HepG2 (cell line): ENCODE measurements around the gene CABLES2. TPM values are rescaled to one million over a fixed set of nuclear protein-coding genes. Genes with fewer than 3 reads are reported as not detected.
A peak's percentile ranks its signal among the peaks of the same experiment; 100 is the strongest.

Experiments used
- ARHGAP35 ChIP-seq: sonication (generic); formaldehyde crosslinking; IDR thresholded peaks from 2 replicates; pipeline ENCODE4 v1.9.0; 2022; ENCODE audit warnings: mild to moderate bottlenecking, inconsistent platforms, moderate library complexity, missing genetic modification reagents, borderline replicate concordance
- FLYWCH1 ChIP-seq: sonication (generic); formaldehyde crosslinking; IDR thresholded peaks from 2 replicates; pipeline ENCODE4 v1.8.1; 2023; ENCODE audit warnings: mild to moderate bottlenecking, missing genetic modification reagents
- HNF4A ChIP-seq: sonication (generic); formaldehyde crosslinking; IDR thresholded peaks from 2 replicates; pipeline ENCODE4 v1.4.0; 2020; ENCODE audit warnings: missing genetic modification reagents
- HOXD1 ChIP-seq: sonication (generic); formaldehyde crosslinking; IDR thresholded peaks from 2 replicates; pipeline ENCODE4 v1.5.0; 2020; ENCODE audit warnings: missing genetic modification reagents
- NFIB ChIP-seq: sonication (generic); formaldehyde crosslinking; IDR thresholded peaks from 2 replicates; pipeline ENCODE4 v1.9.0; 2021; ENCODE audit warnings: missing genetic modification reagents, mild to moderate bottlenecking, borderline replicate concordance
- NONO ChIP-seq, 2 experiments: fragments of 450-650 bp in 1 of 2; sonication (generic) in 1 of 2; formaldehyde crosslinking in 1 of 2; IDR thresholded peaks in 1 of 2; conservative IDR thresholded peaks in 1 of 2; 2 replicates each; pipeline versions ENCODE4 v1.6.1 to v1.8.0; 2017 to 2022; ENCODE audit warnings: mild to moderate bottlenecking in 1 of 2, missing genetic modification reagents in 1 of 2, moderate library complexity in 1 of 2
- POGZ ChIP-seq: sonication (generic); formaldehyde crosslinking; IDR thresholded peaks from 2 replicates; pipeline ENCODE4 v1.4.0; 2020; ENCODE audit warnings: mild to moderate bottlenecking, missing genetic modification reagents
- RARA ChIP-seq: IDR thresholded peaks from 2 replicates; pipeline ENCODE4 v1.6.1; 2016; ENCODE audit warnings: missing genetic modification reagents, missing compliant biosample characterization
- TOPORS ChIP-seq: sonication (generic); formaldehyde crosslinking; IDR thresholded peaks from 2 replicates; pipeline ENCODE4 v1.8.0; 2023; ENCODE audit warnings: mild to moderate bottlenecking, missing genetic modification reagents
- ZBTB7A ChIP-seq: sonication (generic); formaldehyde crosslinking; IDR thresholded peaks from 2 replicates; pipeline ENCODE4 v1.8.0; 2022; ENCODE audit warnings: mild to moderate bottlenecking, missing genetic modification reagents
- ZNF136 ChIP-seq: sonication (generic); formaldehyde crosslinking; IDR thresholded peaks from 2 replicates; pipeline ENCODE4 v1.8.1; 2022; ENCODE audit warnings: low read depth, mild to moderate bottlenecking, moderate library complexity, missing genetic modification reagents
- ZNF263 ChIP-seq: sonication (generic); formaldehyde crosslinking; IDR thresholded peaks from 2 replicates; pipeline ENCODE4 v1.4.0; 2020; ENCODE audit warnings: missing genetic modification reagents
- ZNF296 ChIP-seq: sonication (generic); formaldehyde crosslinking; conservative IDR thresholded peaks from 2 replicates; pipeline ENCODE4 v1.5.0; 2020; ENCODE audit warnings: mild to moderate bottlenecking, missing genetic modification reagents
- ZNF44 ChIP-seq: sonication (generic); formaldehyde crosslinking; IDR thresholded peaks from 2 replicates; pipeline ENCODE4 v1.5.1; 2020; ENCODE audit warnings: mild to moderate bottlenecking, missing genetic modification reagents
- ZNF530 ChIP-seq: sonication (generic); formaldehyde crosslinking; IDR thresholded peaks from 2 replicates; pipeline ENCODE4 v1.5.0; 2020; ENCODE audit warnings: low read depth, mild to moderate bottlenecking, missing genetic modification reagents
- ZNF713 ChIP-seq: sonication (generic); formaldehyde crosslinking; IDR thresholded peaks from 2 replicates; pipeline ENCODE4 v1.4.0; 2020; ENCODE audit warnings: mild to moderate bottlenecking, missing genetic modification reagents
- polyA plus RNA-seq, 8 experiments: library from polyadenylated mRNA; depleted of rRNA in 3 of 8; stranded (reverse) in 7 of 8; unstranded in 1 of 8; fragments of >200 nt; fragmentation: Illumina TruSeq in 4 of 8; extraction: Trizol in 4 of 8; gene quantifications; 2 replicates each; pipeline versions ENCODE4 v1.2.1 to v1.2.3, GENCODE V29; 2011 to 2016; ENCODE audit warnings: low read depth in 4 of 8, missing spikeins in 1 of 8, mixed read lengths in 1 of 8; ENCODE audit not compliant: insufficient read depth in 1 of 8
- total RNA-seq, 5 experiments: library from RNA; depleted of rRNA; stranded (reverse); fragments of >200 nt; fragmentation: Illumina TruSeq; extraction: Trizol; gene quantifications; 2 replicates each; pipeline ENCODE4 v1.2.3, GENCODE V29; 2016; ENCODE audit warnings: low read depth in 1 of 5
- TF ChIP-seq, protein P1 (sequence below): sonication (generic); formaldehyde crosslinking; IDR thresholded peaks from 2 replicates; pipeline ENCODE4 v1.8.1; 2023; ENCODE audit warnings: missing genetic modification reagents, mild to moderate bottlenecking, borderline replicate concordance
- TF ChIP-seq, protein P2 (sequence below): sonication (generic); formaldehyde crosslinking; IDR thresholded peaks from 2 replicates; pipeline ENCODE4 v1.4.0; 2020; ENCODE audit warnings: missing genetic modification reagents
- TF ChIP-seq, protein P3 (sequence below): sonication (generic); formaldehyde crosslinking; IDR thresholded peaks from 2 replicates; pipeline ENCODE4 v1.5.1; 2020; ENCODE audit warnings: mild to moderate bottlenecking, missing genetic modification reagents, borderline replicate concordance

CABLES2 gene
- total and polyA plus RNA-seq, 2 of the 13 experiments (the other 11 are each of a cell fraction or from before 2014, with no cell fraction given) = 5.2 to 9.7 TPM

DNA sequence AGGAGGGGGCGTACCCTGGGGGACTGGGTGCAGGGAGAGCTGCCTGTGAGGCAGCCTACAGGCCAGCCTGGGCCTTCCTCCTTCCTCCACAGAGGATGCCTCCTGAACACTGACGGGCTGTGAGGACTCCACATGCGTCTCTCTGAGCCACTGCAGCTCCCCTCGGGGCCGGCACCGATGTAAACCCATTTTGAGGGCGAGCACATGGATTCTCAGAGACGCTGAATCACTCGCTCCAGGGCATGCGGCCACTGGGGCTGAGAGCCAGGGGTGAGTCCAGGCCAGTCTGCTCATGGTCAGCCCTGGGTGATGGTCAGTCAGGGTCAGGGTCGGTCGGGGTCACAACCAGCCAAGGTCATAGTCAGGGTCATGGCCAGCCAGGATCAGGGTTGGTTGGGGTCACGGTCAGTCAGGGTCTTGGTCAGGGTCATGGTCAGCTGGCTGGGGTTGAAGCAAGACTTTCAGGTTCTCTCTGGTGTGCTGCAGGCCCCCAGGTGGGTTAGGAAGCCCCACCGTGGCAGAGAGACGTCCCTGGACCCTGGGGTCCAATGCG lies 35.0 kb upstream of the CABLES2 start (continued):
- TF ChIP-seq ZBTB7A (CRISPR knock-in tag) = no peak; the same call in 1 of the 2 replicates
- TF ChIP-seq, protein P1, sequence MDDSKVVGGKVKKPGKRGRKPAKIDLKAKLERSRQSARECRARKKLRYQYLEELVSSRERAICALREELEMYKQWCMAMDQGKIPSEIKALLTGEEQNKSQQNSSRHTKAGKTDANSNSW (CRISPR knock-in tag) = no peak
- TF ChIP-seq ZNF296 (CRISPR knock-in tag) = no peak
- TF ChIP-seq NFIB (CRISPR knock-in tag) = 0 out of 2 replicates have a peak, but pooled peaks have one; percentile 45
- no peak for TF ChIP-seq NONO (IDR thresholded peaks at IDR 0.05)
- TF ChIP-seq NONO (CRISPR knock-in tag; conservative IDR thresholded peaks at IDR 0.05) = 0 out of 2 replicates have a peak, but pooled peaks have one; percentile 36
- TF ChIP-seq ZNF713 (CRISPR knock-in tag) = no peak
- no peak for TF ChIP-seq TOPORS (CRISPR knock-in tag)
- peak; percentile 90 for TF ChIP-seq RARA (CRISPR knock-in tag)
- no peak for TF ChIP-seq FLYWCH1
- no peak for TF ChIP-seq ZNF44 (CRISPR knock-in tag)
- no peak for TF ChIP-seq ARHGAP35
- TF ChIP-seq POGZ (CRISPR knock-in tag) = no peak
- no peak for TF ChIP-seq ZNF136 (CRISPR knock-in tag)
- no peak for TF ChIP-seq ZNF530 (CRISPR knock-in tag)
- TF ChIP-seq ZNF263 = no peak
- peak; percentile 14; the same call in 1 of the 2 replicates for TF ChIP-seq HNF4A (CRISPR knock-in tag)
- TF ChIP-seq, protein P2, sequence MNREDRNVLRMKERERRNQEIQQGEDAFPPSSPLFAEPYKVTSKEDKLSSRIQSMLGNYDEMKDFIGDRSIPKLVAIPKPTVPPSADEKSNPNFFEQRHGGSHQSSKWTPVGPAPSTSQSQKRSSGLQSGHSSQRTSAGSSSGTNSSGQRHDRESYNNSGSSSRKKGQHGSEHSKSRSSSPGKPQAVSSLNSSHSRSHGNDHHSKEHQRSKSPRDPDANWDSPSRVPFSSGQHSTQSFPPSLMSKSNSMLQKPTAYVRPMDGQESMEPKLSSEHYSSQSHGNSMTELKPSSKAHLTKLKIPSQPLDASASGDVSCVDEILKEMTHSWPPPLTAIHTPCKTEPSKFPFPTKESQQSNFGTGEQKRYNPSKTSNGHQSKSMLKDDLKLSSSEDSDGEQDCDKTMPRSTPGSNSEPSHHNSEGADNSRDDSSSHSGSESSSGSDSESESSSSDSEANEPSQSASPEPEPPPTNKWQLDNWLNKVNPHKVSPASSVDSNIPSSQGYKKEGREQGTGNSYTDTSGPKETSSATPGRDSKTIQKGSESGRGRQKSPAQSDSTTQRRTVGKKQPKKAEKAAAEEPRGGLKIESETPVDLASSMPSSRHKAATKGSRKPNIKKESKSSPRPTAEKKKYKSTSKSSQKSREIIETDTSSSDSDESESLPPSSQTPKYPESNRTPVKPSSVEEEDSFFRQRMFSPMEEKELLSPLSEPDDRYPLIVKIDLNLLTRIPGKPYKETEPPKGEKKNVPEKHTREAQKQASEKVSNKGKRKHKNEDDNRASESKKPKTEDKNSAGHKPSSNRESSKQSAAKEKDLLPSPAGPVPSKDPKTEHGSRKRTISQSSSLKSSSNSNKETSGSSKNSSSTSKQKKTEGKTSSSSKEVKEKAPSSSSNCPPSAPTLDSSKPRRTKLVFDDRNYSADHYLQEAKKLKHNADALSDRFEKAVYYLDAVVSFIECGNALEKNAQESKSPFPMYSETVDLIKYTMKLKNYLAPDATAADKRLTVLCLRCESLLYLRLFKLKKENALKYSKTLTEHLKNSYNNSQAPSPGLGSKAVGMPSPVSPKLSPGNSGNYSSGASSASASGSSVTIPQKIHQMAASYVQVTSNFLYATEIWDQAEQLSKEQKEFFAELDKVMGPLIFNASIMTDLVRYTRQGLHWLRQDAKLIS (CRISPR knock-in tag) = no peak
- no peak for TF ChIP-seq HOXD1 (CRISPR knock-in tag)
- TF ChIP-seq, protein P3, sequence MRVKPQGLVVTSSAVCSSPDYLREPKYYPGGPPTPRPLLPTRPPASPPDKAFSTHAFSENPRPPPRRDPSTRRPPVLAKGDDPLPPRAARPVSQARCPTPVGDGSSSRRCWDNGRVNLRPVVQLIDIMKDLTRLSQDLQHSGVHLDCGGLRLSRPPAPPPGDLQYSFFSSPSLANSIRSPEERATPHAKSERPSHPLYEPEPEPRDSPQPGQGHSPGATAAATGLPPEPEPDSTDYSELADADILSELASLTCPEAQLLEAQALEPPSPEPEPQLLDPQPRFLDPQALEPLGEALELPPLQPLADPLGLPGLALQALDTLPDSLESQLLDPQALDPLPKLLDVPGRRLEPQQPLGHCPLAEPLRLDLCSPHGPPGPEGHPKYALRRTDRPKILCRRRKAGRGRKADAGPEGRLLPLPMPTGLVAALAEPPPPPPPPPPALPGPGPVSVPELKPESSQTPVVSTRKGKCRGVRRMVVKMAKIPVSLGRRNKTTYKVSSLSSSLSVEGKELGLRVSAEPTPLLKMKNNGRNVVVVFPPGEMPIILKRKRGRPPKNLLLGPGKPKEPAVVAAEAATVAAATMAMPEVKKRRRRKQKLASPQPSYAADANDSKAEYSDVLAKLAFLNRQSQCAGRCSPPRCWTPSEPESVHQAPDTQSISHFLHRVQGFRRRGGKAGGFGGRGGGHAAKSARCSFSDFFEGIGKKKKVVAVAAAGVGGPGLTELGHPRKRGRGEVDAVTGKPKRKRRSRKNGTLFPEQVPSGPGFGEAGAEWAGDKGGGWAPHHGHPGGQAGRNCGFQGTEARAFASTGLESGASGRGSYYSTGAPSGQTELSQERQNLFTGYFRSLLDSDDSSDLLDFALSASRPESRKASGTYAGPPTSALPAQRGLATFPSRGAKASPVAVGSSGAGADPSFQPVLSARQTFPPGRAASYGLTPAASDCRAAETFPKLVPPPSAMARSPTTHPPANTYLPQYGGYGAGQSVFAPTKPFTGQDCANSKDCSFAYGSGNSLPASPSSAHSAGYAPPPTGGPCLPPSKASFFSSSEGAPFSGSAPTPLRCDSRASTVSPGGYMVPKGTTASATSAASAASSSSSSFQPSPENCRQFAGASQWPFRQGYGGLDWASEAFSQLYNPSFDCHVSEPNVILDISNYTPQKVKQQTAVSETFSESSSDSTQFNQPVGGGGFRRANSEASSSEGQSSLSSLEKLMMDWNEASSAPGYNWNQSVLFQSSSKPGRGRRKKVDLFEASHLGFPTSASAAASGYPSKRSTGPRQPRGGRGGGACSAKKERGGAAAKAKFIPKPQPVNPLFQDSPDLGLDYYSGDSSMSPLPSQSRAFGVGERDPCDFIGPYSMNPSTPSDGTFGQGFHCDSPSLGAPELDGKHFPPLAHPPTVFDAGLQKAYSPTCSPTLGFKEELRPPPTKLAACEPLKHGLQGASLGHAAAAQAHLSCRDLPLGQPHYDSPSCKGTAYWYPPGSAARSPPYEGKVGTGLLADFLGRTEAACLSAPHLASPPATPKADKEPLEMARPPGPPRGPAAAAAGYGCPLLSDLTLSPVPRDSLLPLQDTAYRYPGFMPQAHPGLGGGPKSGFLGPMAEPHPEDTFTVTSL (CRISPR knock-in tag) = no peak
